GM19351 (cell line): ENCODE measurements around the gene ANKS1A.

ENCODE experiments used
- ATAC-seq: cut with Tn5 transposase; IDR thresholded peaks from one replicate; pipeline ENCODE4 v1.9.1; 2021; ENCODE audit warnings: mild to moderate bottlenecking, moderate library complexity; ENCODE audit not compliant: unreplicated experiment

ANKS1A gene

DNA sequence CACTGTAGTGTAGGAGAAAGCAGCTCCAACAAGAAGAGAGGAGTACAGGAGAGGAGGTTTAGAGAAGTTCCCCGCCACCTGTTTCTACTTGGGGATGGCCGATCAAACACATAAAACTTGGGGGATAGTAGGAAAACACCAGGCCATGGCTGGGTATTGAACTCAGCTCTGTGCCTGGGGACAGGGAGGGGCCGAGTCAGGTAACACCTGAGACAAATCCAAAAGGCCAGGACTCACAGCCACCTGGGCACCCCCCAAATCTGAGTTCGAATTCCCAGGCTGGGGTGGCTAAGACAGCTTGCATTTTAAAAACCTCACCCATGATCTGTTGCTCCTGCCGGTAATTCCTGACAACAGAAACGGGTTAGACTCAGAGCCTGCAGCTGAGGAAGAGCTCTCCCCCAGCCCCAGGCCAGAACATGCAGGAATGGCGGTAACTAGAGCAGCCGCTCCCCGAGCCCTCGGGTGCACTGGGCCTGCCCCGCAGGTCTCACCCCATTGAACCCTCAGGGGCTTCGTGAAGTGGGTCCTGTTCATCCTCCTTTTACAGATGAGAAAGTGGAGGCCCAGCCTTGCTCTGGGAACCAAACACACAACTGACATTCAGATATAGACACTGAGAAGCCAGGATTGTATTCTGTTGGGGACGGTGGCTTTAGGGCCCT lies 191.1 kb downstream of the ANKS1A start:
- ATAC-seq, result no peak

DNA sequence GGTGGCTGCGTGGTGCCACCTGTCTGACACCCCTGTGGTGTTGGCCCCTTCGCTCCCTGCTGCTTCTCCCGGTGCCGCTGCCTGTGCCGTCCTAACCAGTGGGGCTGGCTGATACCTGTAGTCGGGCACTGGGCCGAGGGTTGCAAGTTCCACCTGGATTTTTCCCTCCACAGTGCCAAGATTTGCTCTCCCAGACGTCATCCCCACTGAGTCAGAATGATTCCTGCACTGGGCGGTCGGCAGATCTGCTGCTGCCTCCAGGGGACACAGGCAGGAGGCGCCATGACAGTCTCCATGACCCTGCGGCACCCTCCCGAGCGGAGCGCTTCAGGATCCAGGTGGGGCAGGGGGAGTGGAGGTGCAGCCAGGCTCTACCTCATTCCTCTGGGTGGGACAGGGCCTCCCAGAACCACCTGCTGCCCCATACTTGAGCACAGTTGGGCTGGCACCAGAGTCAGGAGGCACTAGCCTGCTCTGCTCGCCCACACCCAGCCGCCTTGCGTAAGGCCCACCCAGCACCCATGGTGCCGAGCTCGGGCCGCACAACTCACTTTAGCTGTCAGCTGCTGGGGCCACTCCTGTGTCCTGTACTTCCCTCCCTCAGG lies 191.9 kb downstream of the ANKS1A start:
- no peak for ATAC-seq

DNA sequence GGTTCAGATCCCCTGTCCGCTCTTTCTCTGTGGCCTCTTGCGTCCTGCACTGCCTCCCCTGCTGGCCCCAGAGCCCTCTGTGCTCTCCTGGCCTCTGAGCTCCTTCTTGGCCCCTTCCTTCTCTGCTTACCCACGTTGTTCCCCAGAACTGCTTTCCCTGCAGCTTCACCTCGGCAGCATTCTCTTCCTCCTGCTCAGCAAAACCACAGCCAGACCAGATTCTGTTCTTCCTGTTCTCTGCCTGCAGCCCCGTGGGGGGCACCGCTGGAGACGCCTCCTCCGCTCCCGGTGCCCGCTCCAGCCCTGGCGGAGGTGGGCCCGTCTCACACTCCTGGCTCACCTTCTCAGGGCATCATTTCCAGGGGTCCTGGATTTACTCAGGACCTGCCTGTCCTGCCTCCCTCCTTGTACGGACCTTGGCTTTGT lies 192.4 kb downstream of the ANKS1A start:
- no peak for ATAC-seq

DNA sequence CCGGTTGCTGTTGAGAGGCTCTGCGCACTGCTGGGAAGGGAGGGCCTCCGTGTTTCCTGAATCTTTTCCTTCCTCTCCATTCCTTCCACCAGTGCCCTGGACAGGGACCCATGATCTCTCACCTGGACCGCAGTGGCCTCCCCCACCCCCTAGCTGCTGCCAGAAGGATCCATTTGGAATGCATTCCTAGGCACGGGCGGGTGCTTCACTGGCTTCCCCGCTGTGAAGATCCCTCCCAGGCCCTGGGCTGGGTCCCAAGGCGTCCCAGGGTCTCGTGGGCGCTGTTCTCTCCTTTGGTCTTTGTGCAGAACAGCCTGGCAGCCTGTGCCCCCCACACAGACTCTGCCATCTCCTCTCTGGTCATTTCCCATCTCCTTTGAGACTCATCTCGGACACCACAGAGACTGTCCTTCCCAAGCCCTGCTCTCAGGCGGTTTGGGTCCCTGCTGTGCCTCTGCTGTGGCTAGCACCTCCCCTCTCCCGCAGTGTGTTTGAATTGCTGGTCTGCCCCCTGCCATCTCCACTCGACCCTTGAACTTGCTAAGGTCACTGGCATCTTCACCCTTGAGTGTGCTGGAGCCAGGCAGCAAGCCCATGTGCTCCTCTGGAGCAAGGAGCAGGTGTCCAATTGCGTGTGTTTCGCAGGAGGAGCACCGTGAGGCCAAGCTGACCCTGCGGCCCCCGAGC lies 193.1 kb downstream of the ANKS1A start:
- ATAC-seq, result no peak

DNA sequence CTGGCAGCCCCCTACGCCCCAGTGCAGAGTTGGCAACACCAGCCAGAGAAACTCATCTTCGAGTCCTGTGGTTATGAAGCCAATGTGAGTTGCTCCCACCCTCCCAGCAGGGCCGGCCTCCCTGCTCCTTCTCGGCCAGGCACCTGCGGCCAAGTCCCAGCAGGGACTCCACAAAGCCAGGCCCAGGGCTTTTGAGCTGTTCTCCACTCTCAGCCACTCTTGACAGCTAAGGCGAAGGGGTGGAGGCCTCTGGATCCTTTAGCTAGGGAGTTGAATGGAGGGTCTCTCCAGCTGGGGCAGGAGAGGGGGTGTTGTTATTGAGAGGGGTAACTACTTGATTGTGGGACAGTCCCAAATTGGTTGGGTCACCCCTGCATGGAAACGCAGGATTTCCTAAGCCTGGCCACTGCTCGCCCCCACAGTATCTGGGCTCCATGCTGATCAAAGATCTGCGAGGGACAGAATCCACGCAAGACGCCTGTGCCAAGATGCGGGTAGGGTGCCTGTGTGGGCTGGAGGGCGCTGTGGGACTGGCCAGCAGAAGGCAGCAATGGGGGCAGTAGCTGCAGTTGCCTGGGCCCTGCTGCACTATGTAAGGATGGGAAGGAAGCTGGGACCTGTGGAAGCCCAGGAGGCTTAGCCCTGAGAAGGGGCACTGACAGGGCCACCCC lies 193.8 kb downstream of the ANKS1A start:
- no peak for ATAC-seq

DNA sequence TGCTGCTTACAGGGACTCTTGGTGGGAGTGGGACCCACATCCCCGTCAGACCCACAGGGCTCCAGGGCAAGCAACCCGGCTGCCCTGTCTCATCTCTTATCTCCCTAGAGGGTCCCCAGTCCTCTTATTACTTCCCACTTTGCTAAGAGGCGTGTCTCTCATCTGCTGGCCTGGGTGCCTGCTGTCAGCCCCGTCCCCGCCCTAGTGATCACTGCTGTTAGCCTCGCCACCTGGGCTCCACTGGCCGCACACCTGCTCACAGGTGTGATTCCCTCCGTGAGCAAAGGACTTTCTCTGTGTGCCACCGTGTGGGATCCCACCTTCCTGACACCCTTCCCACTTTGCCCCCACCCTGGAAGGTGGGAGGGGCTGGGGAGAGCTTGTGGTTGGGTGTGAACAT lies 194.5 kb downstream of the ANKS1A start:
- ATAC-seq, result no peak

DNA sequence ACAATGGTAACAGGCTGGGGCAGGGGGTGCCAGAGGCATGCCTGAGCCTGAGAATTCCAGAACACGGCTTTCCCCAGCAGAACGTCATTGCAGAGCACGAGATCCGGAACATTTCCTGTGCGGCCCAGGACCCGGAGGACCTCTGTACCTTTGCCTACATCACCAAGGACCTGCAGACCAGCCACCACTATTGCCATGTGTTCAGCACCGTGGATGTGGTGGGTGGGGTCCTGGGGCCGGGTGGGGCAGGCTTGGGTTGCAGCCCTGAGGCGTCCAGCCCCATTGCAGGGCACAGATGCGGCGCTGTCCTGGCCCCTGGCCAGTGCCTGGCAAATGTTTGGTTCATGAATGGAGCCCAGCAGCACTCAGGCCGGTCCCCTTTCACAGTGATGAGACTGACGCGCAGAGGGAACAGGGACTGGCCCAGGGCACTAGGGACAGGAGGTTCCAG lies 195.0 kb downstream of the ANKS1A start:
- no peak for ATAC-seq

DNA sequence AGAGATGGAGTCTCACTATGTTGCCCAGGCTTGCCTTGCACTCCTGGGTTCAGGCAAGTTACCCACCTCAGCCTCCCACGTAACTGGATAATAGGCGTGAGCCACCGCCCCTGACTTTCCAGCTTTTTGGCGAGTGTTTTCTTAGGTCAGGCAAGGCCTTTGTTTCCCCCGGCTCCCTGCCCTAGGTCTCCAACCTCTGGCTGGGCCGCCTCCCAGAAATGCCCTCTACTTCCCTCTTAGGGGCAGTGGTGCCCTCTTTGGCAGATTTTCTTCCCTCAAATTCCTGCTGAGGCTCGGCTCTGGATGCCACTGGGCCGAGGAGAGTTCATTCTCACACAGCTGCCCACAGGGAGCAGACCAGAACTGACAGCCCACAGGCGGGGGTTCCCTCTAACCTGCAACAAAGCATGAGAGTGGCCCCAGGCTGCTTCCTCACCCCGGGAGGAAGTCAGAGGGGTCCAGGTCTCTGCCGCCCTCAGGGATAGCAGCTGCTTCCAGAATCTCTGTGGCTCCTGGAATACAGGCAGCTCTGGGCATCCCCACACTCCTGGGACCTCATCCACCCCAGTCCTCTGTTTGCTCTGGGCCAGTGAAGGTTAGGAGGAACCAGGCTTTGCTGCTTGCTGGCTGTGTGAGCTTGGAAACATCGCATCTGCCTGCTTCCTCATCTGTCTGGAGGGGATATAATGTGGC lies 195.6 kb downstream of the ANKS1A start:
- no peak for ATAC-seq

DNA sequence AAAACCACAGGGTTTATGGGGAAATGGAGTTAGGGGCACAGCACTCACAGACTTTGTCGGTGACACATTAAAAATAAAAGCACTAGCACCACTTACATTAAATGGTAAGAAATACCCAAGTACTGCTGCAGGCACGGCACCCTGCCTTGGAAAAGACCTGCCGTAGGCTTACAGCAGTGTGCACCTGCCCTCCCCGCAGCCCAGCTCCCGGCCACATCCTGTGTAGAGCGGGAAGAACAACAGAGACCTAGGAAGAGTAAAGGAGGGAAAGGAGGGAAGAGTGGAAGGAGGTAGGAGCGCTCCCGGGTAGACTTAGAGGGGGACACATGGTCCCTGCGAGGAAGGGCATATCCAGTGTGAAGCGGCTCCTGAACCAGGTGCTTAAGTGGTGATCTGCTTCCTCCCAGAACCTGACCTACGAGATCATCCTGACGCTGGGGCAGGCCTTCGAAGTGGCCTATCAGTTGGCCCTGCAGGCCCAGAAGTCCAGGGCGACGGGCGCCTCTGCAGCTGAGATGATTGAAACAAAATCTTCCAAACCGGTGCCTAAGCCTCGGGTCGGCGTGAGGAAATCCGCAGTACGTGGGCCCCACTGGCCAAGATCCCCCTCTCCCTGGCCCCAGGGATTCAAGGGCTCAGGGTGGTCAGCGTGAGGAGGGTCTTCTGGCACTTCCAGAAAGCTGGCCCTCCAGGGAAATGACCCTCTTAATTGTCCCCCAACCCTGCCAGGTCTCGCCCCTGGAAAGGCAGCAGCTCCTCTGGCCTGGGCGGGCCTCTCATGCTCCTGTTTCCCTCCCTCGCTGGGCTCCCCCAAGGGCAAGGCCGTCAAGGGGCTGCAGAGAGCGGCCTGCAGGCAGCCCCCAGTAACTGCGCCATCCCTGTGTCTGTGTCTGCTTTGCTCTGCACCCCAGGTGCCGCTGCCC lies 196.6 kb downstream of the ANKS1A start:
- ATAC-seq, result no peak

DNA sequence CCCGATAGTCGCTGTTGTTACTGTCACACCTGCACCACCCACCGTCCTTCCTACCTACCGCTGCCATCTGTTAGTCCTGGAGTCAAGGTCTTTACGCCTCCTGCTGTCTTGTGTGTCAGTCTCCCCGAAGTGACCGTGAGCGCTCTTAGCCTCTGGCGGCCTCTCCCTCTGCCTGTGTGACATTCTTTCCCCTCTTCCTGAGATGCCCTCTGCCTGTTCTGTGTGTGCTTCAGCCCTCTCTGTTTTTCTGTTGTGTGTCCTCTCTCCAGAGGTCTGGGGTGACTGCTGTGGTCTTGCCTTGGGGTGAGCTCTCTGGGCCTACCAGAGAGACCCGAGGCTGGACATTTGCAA lies 197.2 kb downstream of the ANKS1A start:
- no peak for ATAC-seq

DNA sequence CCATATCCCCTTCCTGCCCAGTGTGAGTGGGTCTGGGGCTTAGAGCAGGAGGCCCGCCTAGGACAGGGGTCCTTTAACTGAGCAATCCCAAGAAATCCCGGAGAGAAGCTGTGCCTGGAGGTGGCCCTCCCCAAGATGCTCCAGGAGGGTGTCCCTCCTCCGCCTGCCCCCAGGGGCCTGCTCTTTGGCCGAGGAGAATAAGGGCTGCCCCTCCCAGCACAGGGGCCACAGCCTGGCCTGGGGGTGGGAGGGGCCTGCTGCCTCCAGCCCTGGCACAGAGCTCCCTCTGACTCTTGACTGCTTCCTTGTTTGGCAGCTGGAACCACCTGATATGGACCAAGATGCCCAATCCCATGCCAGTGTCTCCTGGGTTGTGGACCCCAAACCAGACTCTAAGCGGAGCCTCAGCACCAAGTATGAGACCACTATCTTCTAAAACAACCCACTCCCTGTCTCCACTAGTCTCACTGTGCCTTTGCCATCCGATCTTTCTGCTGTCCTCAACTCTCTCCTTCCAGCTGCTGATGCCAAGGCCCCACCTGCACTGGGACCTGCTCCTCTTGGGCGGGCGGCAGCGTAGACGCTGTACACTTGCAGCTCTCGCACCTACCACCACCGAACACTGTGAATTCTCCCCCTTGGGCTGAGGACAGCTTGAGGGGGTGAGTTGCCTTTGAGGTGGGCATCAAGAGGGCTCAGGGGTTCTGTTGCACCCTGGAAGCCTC lies 197.7 kb downstream of the ANKS1A start:
- ATAC-seq, result no peak

DNA sequence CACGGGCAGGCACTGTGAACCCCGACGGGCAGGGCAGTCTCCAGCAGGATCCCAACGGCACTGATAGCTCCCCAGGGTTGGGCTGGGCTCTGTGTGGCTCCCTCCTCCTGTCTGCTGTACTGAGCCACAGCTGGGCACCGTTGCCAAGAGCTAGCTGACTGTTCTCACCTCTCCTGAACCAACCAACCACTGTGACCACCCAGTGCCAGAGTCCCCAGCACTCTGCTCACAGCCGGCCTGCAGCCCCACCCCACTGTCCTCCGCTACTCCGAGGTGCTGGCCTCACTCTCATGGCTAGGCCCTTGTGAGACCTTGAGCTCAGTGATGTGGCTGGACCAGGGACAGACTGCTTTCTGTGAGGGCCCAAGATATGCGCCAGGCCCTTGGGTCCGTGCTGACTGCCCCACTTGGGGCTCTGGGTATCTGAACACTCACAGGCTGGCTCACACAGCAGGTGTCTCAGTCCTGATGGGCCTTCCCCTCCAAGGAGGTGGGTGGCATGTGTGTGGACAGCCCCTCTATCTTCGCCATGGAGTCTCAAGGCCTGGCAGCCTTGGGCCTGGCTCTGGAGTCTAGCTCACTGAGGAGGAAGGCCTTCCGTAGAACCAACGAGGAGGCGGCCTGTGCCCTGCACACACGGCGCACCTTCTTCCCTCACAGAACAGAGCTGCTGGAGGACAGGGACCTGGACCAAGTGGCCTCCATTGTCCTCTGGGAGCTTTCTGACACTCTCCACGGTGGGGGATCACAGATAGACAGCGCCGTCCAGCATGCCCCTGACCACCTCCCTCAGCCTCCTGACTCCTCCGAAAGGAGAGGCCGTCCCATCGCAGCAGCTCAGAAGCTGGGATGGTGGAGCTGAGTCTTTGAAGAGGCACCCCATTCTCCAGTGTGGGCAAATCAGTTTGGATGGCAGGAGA lies 198.6 kb downstream of the ANKS1A start:
- no peak for ATAC-seq

DNA sequence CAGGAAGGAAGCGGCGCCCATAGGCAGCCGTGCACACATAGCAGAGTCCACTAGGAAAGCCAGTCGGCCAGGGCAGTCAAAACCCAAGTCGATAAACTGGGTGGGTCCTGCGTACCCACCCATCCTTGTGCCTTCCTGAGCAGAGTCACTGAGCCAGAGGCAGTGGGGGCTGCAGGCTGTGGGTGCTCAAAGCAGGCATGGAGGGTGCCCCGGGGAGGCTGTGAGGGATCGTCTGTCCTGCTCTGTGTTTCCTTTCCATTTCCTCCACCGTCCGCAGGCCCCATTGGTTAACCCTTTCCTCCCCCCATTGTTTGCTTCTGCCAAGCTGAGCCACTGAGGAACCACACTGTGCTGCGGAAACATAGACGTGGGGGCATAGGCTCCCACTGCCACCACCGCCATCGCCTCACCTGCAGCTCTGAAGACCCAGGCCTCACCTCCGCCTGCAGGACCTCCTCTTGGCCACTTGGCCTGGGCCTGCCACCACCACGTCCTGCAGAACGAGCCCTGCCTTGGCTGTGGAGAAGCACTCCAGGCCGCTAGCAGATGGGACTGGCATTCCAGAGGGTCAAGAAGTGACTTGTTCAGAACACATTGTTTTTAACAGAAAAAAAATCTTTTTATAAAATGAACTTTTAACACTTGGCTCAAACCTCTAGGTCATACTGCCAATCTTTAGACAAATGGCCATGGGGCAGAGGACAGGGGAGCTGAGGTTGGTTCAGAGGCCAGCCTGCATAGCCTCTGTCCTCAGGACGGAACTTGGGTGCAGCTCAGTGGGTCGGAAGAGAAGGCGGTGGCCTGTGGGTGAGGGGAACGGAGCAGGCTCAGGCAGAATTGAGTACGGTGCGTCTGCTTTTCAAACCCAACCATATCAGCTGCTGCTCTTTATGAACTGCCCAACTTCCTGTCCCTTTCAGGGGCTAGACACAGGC lies 199.5 kb downstream of the ANKS1A start:
- no peak for ATAC-seq

DNA sequence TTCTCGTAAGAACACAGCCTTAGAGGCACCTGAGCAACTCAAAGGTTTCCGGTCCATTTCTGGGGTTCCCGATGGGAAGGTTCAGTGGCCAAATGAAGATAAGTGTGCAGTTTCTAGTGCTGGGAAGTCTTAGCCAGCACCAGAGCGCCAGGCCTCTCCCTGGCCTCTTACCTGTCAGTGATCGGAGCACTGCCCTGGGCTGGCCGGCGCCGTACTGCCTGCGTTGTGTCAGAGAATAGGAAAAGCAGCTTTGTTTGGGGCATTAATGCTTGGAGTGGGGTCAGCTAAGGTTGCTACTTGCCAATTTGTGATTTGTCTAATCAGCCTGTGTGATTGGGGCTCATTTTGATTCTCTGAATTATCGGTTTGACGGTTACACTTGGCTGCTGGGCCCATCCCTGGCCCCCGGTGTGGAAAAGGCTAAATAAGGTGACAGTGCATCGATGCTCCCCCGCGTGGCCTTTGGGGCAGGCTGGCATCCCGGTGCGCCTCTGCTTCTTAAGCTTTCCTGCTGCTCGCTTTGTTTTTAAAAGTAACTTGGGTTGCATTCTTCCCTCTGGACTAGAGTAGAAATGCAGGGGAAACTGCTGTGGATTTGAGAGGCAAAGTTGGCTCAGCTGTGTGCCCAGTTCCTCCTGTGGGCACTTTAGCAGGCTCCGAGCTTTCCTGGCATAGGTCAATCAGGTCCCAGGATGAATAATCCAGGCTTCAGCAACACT lies 200.3 kb downstream of the ANKS1A start:
- ATAC-seq, result no peak

DNA sequence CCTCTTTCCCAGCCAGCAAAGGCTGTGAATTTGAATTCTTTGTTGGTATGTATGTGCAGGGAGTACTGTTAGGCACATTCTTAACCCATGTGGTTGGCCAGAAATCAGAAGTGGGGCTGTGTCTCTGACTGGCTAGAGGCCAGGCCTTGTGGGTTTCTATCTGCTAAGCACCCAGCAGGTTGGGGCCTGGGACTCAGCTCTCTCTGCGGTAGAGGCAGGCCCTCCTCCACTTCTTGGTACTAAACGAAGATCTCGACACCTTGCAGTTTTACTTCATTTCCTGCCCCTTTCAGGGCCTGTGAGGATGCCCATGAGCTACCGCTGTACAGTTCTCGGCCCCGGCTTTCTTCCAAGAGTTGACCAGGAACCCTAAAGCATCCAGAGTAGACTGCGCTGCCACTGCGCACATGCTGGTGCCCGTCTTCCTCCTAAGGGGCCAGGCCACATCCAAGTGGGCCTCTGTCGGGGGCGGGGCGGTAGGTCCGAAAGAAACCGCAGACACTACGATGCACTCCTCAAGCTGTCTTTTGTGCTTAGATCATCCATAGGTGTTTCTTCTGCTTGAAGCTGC lies 201.0 kb downstream of the ANKS1A start:
- ATAC-seq, result no peak

DNA sequence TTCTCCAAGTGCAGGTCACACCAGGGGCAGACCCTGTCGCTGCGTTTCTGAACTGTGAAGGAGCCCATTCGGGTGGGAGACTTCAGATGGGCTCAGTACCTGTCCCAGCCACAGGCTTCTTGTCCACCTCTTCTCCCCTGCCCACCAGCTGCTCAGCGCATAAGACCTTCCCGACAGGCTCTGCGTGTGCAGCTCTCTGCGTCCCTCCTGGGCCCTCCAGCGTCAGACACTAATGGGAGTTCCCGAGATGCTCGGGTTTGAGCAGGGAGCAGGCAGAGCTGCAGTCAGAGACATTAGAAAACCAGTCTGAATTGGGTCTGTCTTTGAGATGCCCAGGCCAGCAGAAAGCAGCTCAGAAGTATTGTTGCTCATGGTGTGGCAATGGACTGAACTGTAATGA lies 201.7 kb downstream of the ANKS1A start:
- ATAC-seq, result no peak
